GM12878 (cell line): ENCODE data around the gene TMPRSS2. TPM values are rescaled to one million over a fixed set of nuclear protein-coding genes. Genes with fewer than 3 reads are reported as not detected.
A peak's percentile ranks its signal among the peaks of the same experiment; 100 is the strongest.

ENCODE experiments used
- CBFB ChIP-seq: IDR thresholded peaks from 2 replicates; pipeline ENCODE4 v1.6.1; 2016; ENCODE audit warnings: antibody characterized with exemption, low read depth
- CBX5 ChIP-seq: sonication (generic); IDR thresholded peaks from 2 replicates; pipeline ENCODE4 v1.6.1; 2016; ENCODE audit warnings: low read depth, moderate library complexity, mild to moderate bottlenecking, inconsistent platforms
- ETV6 ChIP-seq, 2 experiments: fragments of 450-650 bp in 1 of 2; IDR thresholded peaks in 1 of 2; conservative IDR thresholded peaks in 1 of 2; 2 replicates each; pipeline ENCODE4 v1.6.1; 2014; ENCODE audit warnings: antibody characterized with exemption in 1 of 2, borderline replicate concordance in 1 of 2, low read depth in 1 of 2, mild to moderate bottlenecking in 1 of 2, moderate library complexity in 1 of 2
- FOXM1 ChIP-seq: IDR thresholded peaks from 2 replicates; pipeline ENCODE4 v1.6.1; 2012; ENCODE audit warnings: low read depth, mild to moderate bottlenecking, inconsistent platforms, low read length, moderate library complexity
- NR2C1 ChIP-seq: fragments of 450-650 bp; IDR thresholded peaks from 2 replicates; pipeline ENCODE4 v1.6.1; 2017; ENCODE audit warnings: antibody characterized with exemption, mild to moderate bottlenecking, moderate library complexity
- PAX5 ChIP-seq: IDR thresholded peaks from 2 replicates; pipeline ENCODE4 v1.6.1; 2011; ENCODE audit warnings: low read depth, low read length, borderline replicate concordance
- PAX8 ChIP-seq: fragments of 450-650 bp; IDR thresholded peaks from 2 replicates; pipeline ENCODE4 v1.6.1; 2017; ENCODE audit warnings: mild to moderate bottlenecking, moderate library complexity
- PBX3 ChIP-seq: IDR thresholded peaks from 2 replicates; pipeline ENCODE4 v1.6.1; 2011; ENCODE audit warnings: mild to moderate bottlenecking, low read depth, low read length, moderate library complexity; ENCODE audit not compliant: insufficient replicate concordance
- POLR2AphosphoS2 ChIP-seq: IDR thresholded peaks from 2 replicates; pipeline ENCODE4 v1.6.1; 2011; ENCODE audit warnings: low read depth, mild to moderate bottlenecking, low read length, improper control_type of control experiment, moderate library complexity
- POLR2AphosphoS5 ChIP-seq: IDR thresholded peaks from 2 replicates; pipeline ENCODE4 v1.6.1; 2011; ENCODE audit warnings: mild to moderate bottlenecking, low read length, inconsistent platforms
- RELA ChIP-seq: fragments of 450-650 bp; IDR thresholded peaks from 2 replicates; pipeline ENCODE4 v1.8.0; 2014; ENCODE audit warnings: borderline replicate concordance; ENCODE audit not compliant: partially characterized antibody
- RELB ChIP-seq: fragments of 450-650 bp; IDR thresholded peaks from 2 replicates; pipeline ENCODE4 v1.6.1; 2017; ENCODE audit warnings: low read depth, mild to moderate bottlenecking, moderate library complexity
- RUNX3 ChIP-seq: IDR thresholded peaks from 2 replicates; pipeline ENCODE4 v1.6.1; 2012; ENCODE audit warnings: low read length, inconsistent platforms
- SMC3 ChIP-seq: IDR thresholded peaks from 2 replicates; pipeline ENCODE4 v1.6.1; 2011; ENCODE audit warnings: low read length, improper control_type of control experiment, borderline replicate concordance
- SP1 ChIP-seq: IDR thresholded peaks from one replicate; pipeline ENCODE4 v1.6.1; 2011; ENCODE audit warnings: low read depth, low read length
- SPI1 ChIP-seq: IDR thresholded peaks from 2 replicates; pipeline ENCODE4 v1.6.1; 2011; ENCODE audit warnings: low read depth, mild to moderate bottlenecking, low read length, moderate library complexity, borderline replicate concordance; ENCODE audit not compliant: insufficient read depth
- SRF ChIP-seq, 2 experiments: IDR thresholded peaks; 2 replicates each; pipeline ENCODE4 v1.6.1; 2011; ENCODE audit warnings: low read depth in 2 of 2, low read length in 2 of 2, mild to moderate bottlenecking in 1 of 2, moderate library complexity in 1 of 2
- ZNF207 ChIP-seq: fragments of 450-650 bp; IDR thresholded peaks from 2 replicates; pipeline ENCODE4 v1.6.1; 2014; ENCODE audit warnings: antibody characterized with exemption, mild to moderate bottlenecking, borderline replicate concordance
- ZZZ3 ChIP-seq: IDR thresholded peaks from 2 replicates; pipeline ENCODE4 v1.6.1; 2011; ENCODE audit warnings: low read depth; ENCODE audit not compliant: control insufficient read depth, insufficient read length
- polyA plus RNA-seq, 11 experiments: library from polyadenylated mRNA; depleted of rRNA in 4 of 11; unstranded in 6 of 11; stranded (reverse) in 5 of 11; fragments of >200 nt; fragmentation: Nextera tagmentation in 4 of 11; fragmentation: Illumina TruSeq in 1 of 11; extraction: Ambion mirVana in 4 of 11; extraction: Trizol in 1 of 11; gene quantifications; 1 replicate in 1 of 11; 2 replicates in 10 of 11; pipeline versions ENCODE4 v1.2.1 to v1.2.3, GENCODE V29; 2011 to 2016; ENCODE audit warnings: inconsistent platforms in 2 of 11, missing spikeins in 2 of 11, low read depth in 1 of 11
- total RNA-seq, 4 experiments: library from RNA; depleted of rRNA in 3 of 4; stranded (reverse); fragments of >200 nt in 3 of 4; fragmentation: Illumina TruSeq in 1 of 4; extraction: Trizol in 1 of 4; gene quantifications; 2 replicates each; pipeline versions ENCODE4 v1.2.1 to v1.2.3, GENCODE V29; 2013 to 2021
- TF ChIP-seq, protein P1 (sequence below): IDR thresholded peaks from 2 replicates; pipeline ENCODE4 v1.6.1; 2011; ENCODE audit warnings: low read depth, low read length, improper control_type of control experiment, borderline replicate concordance

The TMPRSS2 gene
- total and polyA plus RNA-seq, 10 of the 15 experiments (the other 5 are each of a cell fraction or from before 2014, with no cell fraction given), result 0.19 to 0.26 TPM; not detected in 8

- TF ChIP-seq, protein P1, sequence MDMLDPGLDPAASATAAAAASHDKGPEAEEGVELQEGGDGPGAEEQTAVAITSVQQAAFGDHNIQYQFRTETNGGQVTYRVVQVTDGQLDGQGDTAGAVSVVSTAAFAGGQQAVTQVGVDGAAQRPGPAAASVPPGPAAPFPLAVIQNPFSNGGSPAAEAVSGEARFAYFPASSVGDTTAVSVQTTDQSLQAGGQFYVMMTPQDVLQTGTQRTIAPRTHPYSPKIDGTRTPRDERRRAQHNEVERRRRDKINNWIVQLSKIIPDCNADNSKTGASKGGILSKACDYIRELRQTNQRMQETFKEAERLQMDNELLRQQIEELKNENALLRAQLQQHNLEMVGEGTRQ, result no peak
- TF ChIP-seq POLR2AphosphoS2 (peak; percentile 77; the same call in 1 of the 2 replicates), SMC3 (no peak), NR2C1 (no peak), PBX3 (no peak), FOXM1 (0 out of 2 replicates have a peak, but pooled peaks have one; percentile 23), CBFB (no peak; the same call in 1 of the 2 replicates), SRF (IDR thresholded peaks at IDR 0.05; ENCODE audit: low read depth in 2 of 2, low read length in 2 of 2) (no peak), ZZZ3 (no peak), PAX5 (no peak; the same call in 1 of the 2 replicates), RELA (no peak), SP1 (no peak), RUNX3 (peak; percentile 3; the same call in 1 of the 2 replicates), POLR2AphosphoS5 (peak; percentile 79; the same call in 1 of the 2 replicates), ETV6 (conservative IDR thresholded peaks at IDR 0.05 in 1 of 2, IDR thresholded peaks at IDR 0.05 in 1 of 2; ENCODE audit: borderline replicate concordance in 1 of 2, low read depth in 1 of 2) (no peak), RELB (no peak), PAX8 (no peak), CBX5 (no peak), ZNF207 (no peak), SPI1 (no peak)
- TF ChIP-seq, all 136 proteins: peak for 8
Measured at GRCh38 chr21:41459884-41460534, 47.9 kb downstream of the TMPRSS2 start (continued).
